Peyer's patch (tissue), 4 donors: ENCODE results near the gene LUZP1.

ENCODE experiments used
- POLR2A ChIP-seq, 2 donors: fragments of 450-650 bp; IDR thresholded peaks; one replicate each; pipeline ENCODE4 v1.5.1; 2017; ENCODE audit warnings: antibody characterized with exemption in 2 of 2, mild to moderate bottlenecking in 2 of 2, moderate library complexity in 2 of 2
- TF ChIP-seq, protein P1 (sequence below), 6 experiments: fragments of 450-650 bp in 4 of 6; fragments of 200-600 bp in 2 of 6; sonication (generic) in 1 of 6; IDR thresholded peaks; one replicate each; pipeline ENCODE4 v1.5.1; 2017 to 2019; ENCODE audit warnings: antibody characterized with exemption in 6 of 6, mild to moderate bottlenecking in 3 of 6, moderate library complexity in 1 of 6

DNA sequence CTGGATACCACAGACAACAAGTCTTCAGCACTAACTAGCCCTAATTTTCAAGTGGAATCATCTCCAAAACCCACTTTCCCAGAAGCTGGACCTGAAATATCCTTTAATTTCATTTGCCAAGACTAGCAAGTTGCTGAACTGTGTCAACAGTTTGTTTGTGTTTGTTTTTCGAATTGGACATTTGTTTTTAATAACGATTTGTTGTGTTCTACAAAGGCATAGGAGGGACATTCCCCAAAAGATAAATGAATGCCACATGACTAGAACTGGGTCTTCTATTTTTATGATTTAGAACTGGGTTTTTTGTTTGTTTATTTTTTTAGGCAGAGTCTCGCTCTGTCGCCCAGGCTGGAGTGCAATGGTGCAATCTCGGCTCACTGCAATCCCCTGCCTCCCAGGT lies 17.9 kb downstream of the LUZP1 start:
- TF ChIP-seq, protein P1, sequence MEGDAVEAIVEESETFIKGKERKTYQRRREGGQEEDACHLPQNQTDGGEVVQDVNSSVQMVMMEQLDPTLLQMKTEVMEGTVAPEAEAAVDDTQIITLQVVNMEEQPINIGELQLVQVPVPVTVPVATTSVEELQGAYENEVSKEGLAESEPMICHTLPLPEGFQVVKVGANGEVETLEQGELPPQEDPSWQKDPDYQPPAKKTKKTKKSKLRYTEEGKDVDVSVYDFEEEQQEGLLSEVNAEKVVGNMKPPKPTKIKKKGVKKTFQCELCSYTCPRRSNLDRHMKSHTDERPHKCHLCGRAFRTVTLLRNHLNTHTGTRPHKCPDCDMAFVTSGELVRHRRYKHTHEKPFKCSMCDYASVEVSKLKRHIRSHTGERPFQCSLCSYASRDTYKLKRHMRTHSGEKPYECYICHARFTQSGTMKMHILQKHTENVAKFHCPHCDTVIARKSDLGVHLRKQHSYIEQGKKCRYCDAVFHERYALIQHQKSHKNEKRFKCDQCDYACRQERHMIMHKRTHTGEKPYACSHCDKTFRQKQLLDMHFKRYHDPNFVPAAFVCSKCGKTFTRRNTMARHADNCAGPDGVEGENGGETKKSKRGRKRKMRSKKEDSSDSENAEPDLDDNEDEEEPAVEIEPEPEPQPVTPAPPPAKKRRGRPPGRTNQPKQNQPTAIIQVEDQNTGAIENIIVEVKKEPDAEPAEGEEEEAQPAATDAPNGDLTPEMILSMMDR (IDR thresholded peaks at IDR 0.05): no peak
- TF ChIP-seq POLR2A (IDR thresholded peaks at IDR 0.05): no peak
